ENCODE results near the gene CCDC107. TPM values are rescaled to one million over a fixed set of nuclear protein-coding genes. Genes with fewer than 3 reads are reported as not detected.

Gene CCDC107
- total RNA-seq, 1 experiment from 2014 or later: 11.8 TPM

- intact Hi-C loops (cut with micrococcal nuclease; ENCODE audit: unreplicated experiment): loop anchor here (1.0 kb wide), 2 partner anchors 27 to 36 kb away; partner anchors contain the start of genes CREB3 and TLN1
- Histone ChIP-seq H3K36me3 (ENCODE audit: control insufficient read depth, insufficient read depth, low read length) (peaks cover 1% of the 10 kb centered on the region), H3K9me3 (no peaks in the 10 kb centered on the region), H3K4me1 (peaks cover 8% of the 10 kb centered on the region), H3K4me3 (ENCODE audit: low read depth, low read length) (no peak overlapping the region), H3K27me3 (replicated peaks; ENCODE audit: control insufficient read depth, insufficient read depth, low read length) (no peaks in the 10 kb centered on the region)
- DNase-seq: peak; percentile 68 to 76
- Mint-ChIP-seq H3K4me1 (ENCODE audit: low read depth, unreplicated experiment) (no peaks in the 10 kb centered on the region), H3K27me3 (ENCODE audit: insufficient read depth, unreplicated experiment) (no peaks in the 10 kb centered on the region), H3K9me3 (ENCODE audit: unreplicated experiment) (no peaks in the 10 kb centered on the region), H3K27ac (ENCODE audit: unreplicated experiment) (no peak overlapping the region), H3K4me3 (ENCODE audit: unreplicated experiment) (no peak overlapping the region), H3K36me3 (ENCODE audit: insufficient read depth, unreplicated experiment) (peaks cover 15% of the 10 kb centered on the region)
- TF ChIP-seq CTCF (IDR thresholded peaks at IDR 0.05; ENCODE audit: insufficient read depth in 1 of 2, low read depth in 1 of 2, low read length in 1 of 2, severe bottlenecking in 1 of 2, unreplicated experiment in 1 of 2): peak; percentile 70 to 90
- ChIA-PET CTCF (interaction anchor here (0.5 to 4.8 kb wide), 24 partner anchors 9 to 1848 kb away, joined by 3 to 35 read pairs (median 4); partner anchors contain the start of genes ARHGEF39, CA9, CCDC107 and CREB3), POLR2A (interaction anchor here (0.5 to 1.6 kb wide), 5 partner anchors 31 to 50 kb away, joined by 3 to 9 read pairs (median 7); partner anchors contain the start of gene ARHGEF39)
- no TSS peak for BruUV-seq (replicated peaks)
Observed at GRCh38 chr9:35696520-35697215, 38.6 kb downstream of the CCDC107 start.

GRCh38 chr9:35697486-35697885, 39.4 kb downstream of the CCDC107 start:
- Mint-ChIP-seq H3K4me1 (ENCODE audit: low read depth, unreplicated experiment) (no peaks in the 10 kb centered on the region), H3K36me3 (ENCODE audit: insufficient read depth, unreplicated experiment) (peaks cover 15% of the 10 kb centered on the region), H3K27ac (ENCODE audit: unreplicated experiment) (no peak overlapping the region), H3K9me3 (ENCODE audit: unreplicated experiment) (no peaks in the 10 kb centered on the region), H3K27me3 (ENCODE audit: insufficient read depth, unreplicated experiment) (no peaks in the 10 kb centered on the region), H3K4me3 (ENCODE audit: unreplicated experiment) (no peak overlapping the region)
- ChIA-PET CTCF (interaction anchor here (1.2 to 4.8 kb wide), 10 partner anchors 11 to 94 kb away, joined by 3 to 35 read pairs (median 6); partner anchors contain the start of genes ARHGEF39, CA9, GBA2 and RGP1), POLR2A (interaction anchor here (1.2 to 1.5 kb wide), 2 partner anchors 36 to 51 kb away, joined by 7 to 8 read pairs; no protein-coding TSS in a partner anchor)
- Histone ChIP-seq H3K4me1 (peaks cover 8% of the 10 kb centered on the region), H3K36me3 (ENCODE audit: control insufficient read depth, insufficient read depth, low read length) (peaks cover 1% of the 10 kb centered on the region), H3K4me3 (ENCODE audit: low read depth, low read length) (no peak overlapping the region), H3K9me3 (no peaks in the 10 kb centered on the region), H3K27me3 (replicated peaks; ENCODE audit: control insufficient read depth, insufficient read depth, low read length) (no peaks in the 10 kb centered on the region)
- TF ChIP-seq CTCF (IDR thresholded peaks at IDR 0.05; ENCODE audit: insufficient read depth in 1 of 2, low read depth in 1 of 2, low read length in 1 of 2, severe bottlenecking in 1 of 2, unreplicated experiment in 1 of 2): no peak
- TSS peak; percentile 88 for BruUV-seq (replicated peaks)
- DNase-seq: no peak
- intact Hi-C loops (cut with micrococcal nuclease; ENCODE audit: unreplicated experiment): no loop called here

- POLR2A ChIA-PET: no interaction called here
- Histone ChIP-seq H3K4me3 (ENCODE audit: low read depth, low read length) (no peak overlapping the region), H3K9me3 (no peaks in the 10 kb centered on the region), H3K36me3 (ENCODE audit: control insufficient read depth, insufficient read depth, low read length) (peaks cover 1% of the 10 kb centered on the region), H3K27me3 (replicated peaks; ENCODE audit: control insufficient read depth, insufficient read depth, low read length) (no peaks in the 10 kb centered on the region), H3K4me1 (peaks cover 8% of the 10 kb centered on the region)
- no TSS peak for BruUV-seq (replicated peaks)
- CTCF ChIA-PET: interaction anchor here (0.7 to 4.8 kb wide), 3 partner anchors 25 to 40 kb away, joined by 3 to 35 read pairs (median 5); partner anchors contain the start of genes ARHGEF39, CA9, CCDC107 and RMRP
- Mint-ChIP-seq H3K9me3 (ENCODE audit: unreplicated experiment) (no peaks in the 10 kb centered on the region), H3K27me3 (ENCODE audit: insufficient read depth, unreplicated experiment) (no peaks in the 10 kb centered on the region), H3K36me3 (ENCODE audit: insufficient read depth, unreplicated experiment) (peaks cover 21% of the 10 kb centered on the region), H3K4me1 (ENCODE audit: low read depth, unreplicated experiment) (no peaks in the 10 kb centered on the region), H3K4me3 (ENCODE audit: unreplicated experiment) (no peak overlapping the region), H3K27ac (ENCODE audit: unreplicated experiment) (no peak overlapping the region)
- no peak for DNase-seq
- TF ChIP-seq CTCF (IDR thresholded peaks at IDR 0.05; ENCODE audit: insufficient read depth in 1 of 2, low read depth in 1 of 2, low read length in 1 of 2, severe bottlenecking in 1 of 2, unreplicated experiment in 1 of 2): no peak
- intact Hi-C loops (cut with micrococcal nuclease; ENCODE audit: unreplicated experiment): no loop called here
Observed at GRCh38 chr9:35698231-35698630, 40.1 kb downstream of the CCDC107 start.

Data from Caco-2 (cell line).